Globus pallidus (tissue), 1 donor: ENCODE results near the gene APOA1.

ENCODE experiments used
- DNase-seq: peaks from one replicate; pipeline ENCODE4 v3.0.0-alpha.2; 2015; ENCODE audit warnings: low spot score

The APOA1 gene

GRCh38 chr11:116837231-116838091 is at the start of gene APOA1:
Gene APOA1, minus strand, starts transcription at chr11:116837622. Its CDS starts 235 bp downstream, at chr11:116837387.
- DNase-seq, result no peak

GRCh38 chr11:116885951-116886655 is 48.7 kb upstream of the APOA1 start:
- peak; percentile 56 for DNase-seq

- DNase-seq, result no peak
These were observed 45.0 kb upstream of the APOA1 start for GRCh38 chr11:116882386-116882785.

- DNase-seq, result peak; percentile 53
These were observed 43.7 kb upstream of the APOA1 start for GRCh38 chr11:116881143-116881542.

GRCh38 chr11:116879800-116880625 is 42.6 kb upstream of the APOA1 start:
- peak; percentile 78 for DNase-seq

GRCh38 chr11:116876656-116877055 is 39.2 kb upstream of the APOA1 start:
- DNase-seq, result no peak

- DNase-seq, result no peak
These were observed 37.8 kb upstream of the APOA1 start for GRCh38 chr11:116875194-116875593.

- DNase-seq, result no peak
These were observed 36.8 kb upstream of the APOA1 start for GRCh38 chr11:116874251-116874650.

GRCh38 chr11:116873381-116873780 is 36.0 kb upstream of the APOA1 start:
- DNase-seq, result no peak

- DNase-seq, result no peak
These were observed 33.8 kb upstream of the APOA1 start for GRCh38 chr11:116871248-116871647.

GRCh38 chr11:116870054-116870453 is 32.6 kb upstream of the APOA1 start:
- no peak for DNase-seq

- DNase-seq, result peak; percentile 89
These were observed 32.2 kb upstream of the APOA1 start for GRCh38 chr11:116869610-116870009.

GRCh38 chr11:116868066-116868465 is 30.6 kb upstream of the APOA1 start:
- no peak for DNase-seq

GRCh38 chr11:116867619-116868018 is 30.2 kb upstream of the APOA1 start:
- no peak for DNase-seq

- no peak for DNase-seq
These were observed 29.5 kb upstream of the APOA1 start for GRCh38 chr11:116866804-116867455.

- DNase-seq, result no peak
These were observed 28.3 kb upstream of the APOA1 start for GRCh38 chr11:116865696-116866095.

- DNase-seq, result no peak
These were observed 27.1 kb upstream of the APOA1 start for GRCh38 chr11:116864531-116864930.

- DNase-seq, result no peak
These were observed 25.5 kb upstream of the APOA1 start for GRCh38 chr11:116862951-116863350.

GRCh38 chr11:116862185-116862584 is 24.8 kb upstream of the APOA1 start:
- DNase-seq, result no peak

- no peak for DNase-seq
These were observed 24.1 kb upstream of the APOA1 start for GRCh38 chr11:116861539-116861938.

GRCh38 chr11:116860303-116860702 is 22.9 kb upstream of the APOA1 start:
- no peak for DNase-seq

- no peak for DNase-seq
These were observed 21.8 kb upstream of the APOA1 start for GRCh38 chr11:116859175-116859574.
